Osteoblast (primary cell): ENCODE measurements around the gene MREG. TPM values are rescaled to one million over a fixed set of nuclear protein-coding genes. Genes with fewer than 3 reads are reported as not detected.
A peak's percentile ranks its signal among the peaks of the same experiment; 100 is the strongest.

Experiments
- DNase-seq: peaks from one replicate; pipeline ENCODE4 v3.0.0; 2011; ENCODE audit warnings: low spot score, mixed read lengths; ENCODE audit not compliant: insufficient read length; ENCODE audit errors: missing footprints
- H2AFZ ChIP-seq: 2 replicates; pipeline ENCODE4 v1.6.0; 2011; ENCODE audit warnings: mild to moderate bottlenecking, low read length
- H3K27ac ChIP-seq: 2 replicates; pipeline ENCODE4 v1.5.1; 2011; ENCODE audit warnings: mild to moderate bottlenecking, low read depth, low read length, moderate library complexity
- H3K27me3 ChIP-seq: 2 replicates; pipeline ENCODE4 v1.6.0; 2012; ENCODE audit warnings: mild to moderate bottlenecking, control low read depth, inconsistent platforms, low read length, moderate library complexity; ENCODE audit not compliant: insufficient read depth
- H3K36me3 ChIP-seq: 2 replicates; pipeline ENCODE4 v1.5.1; 2011; ENCODE audit warnings: mild to moderate bottlenecking, low read length, control low read depth, moderate library complexity; ENCODE audit not compliant: insufficient read depth
- H3K4me1 ChIP-seq: 2 replicates; pipeline ENCODE4 v1.5.1; 2011; ENCODE audit warnings: mild to moderate bottlenecking, low read length, control low read depth, moderate library complexity; ENCODE audit not compliant: insufficient read depth
- H3K4me2 ChIP-seq: 2 replicates; pipeline ENCODE4 v1.6.0; 2011; ENCODE audit warnings: mild to moderate bottlenecking, low read length; ENCODE audit not compliant: insufficient read depth
- H3K4me3 ChIP-seq: fragments of 200-600 bp; sonication (generic); 3 replicates; pipeline ENCODE4 v1.5.1; 2012; ENCODE audit warnings: mild to moderate bottlenecking, low read length, inconsistent platforms; ENCODE audit not compliant: insufficient read depth
- H3K79me2 ChIP-seq: 2 replicates; pipeline ENCODE4 v1.6.0; 2012; ENCODE audit warnings: mild to moderate bottlenecking, low read length, control low read depth, inconsistent platforms; ENCODE audit not compliant: insufficient read depth
- H3K9me3 ChIP-seq: 2 replicates; pipeline ENCODE4 v1.5.1; 2011; ENCODE audit warnings: low read depth, low read length, control low read depth
- H4K20me1 ChIP-seq: 2 replicates; pipeline ENCODE4 v1.6.0; 2012; ENCODE audit warnings: mild to moderate bottlenecking, low read length, control low read depth; ENCODE audit not compliant: insufficient read depth
- CTCF ChIP-seq: IDR thresholded peaks from 2 replicates; pipeline ENCODE4 v1.5.1; 2011; ENCODE audit warnings: mild to moderate bottlenecking, low read depth, low read length, moderate library complexity; ENCODE audit errors: extremely low read depth
- total RNA-seq: library from RNA; depleted of rRNA; stranded (reverse); fragments of >200 nt; gene quantifications from 2 replicates; pipeline ENCODE4 v1.2.3, GENCODE V29; 2012

Gene MREG
- 1.1 and 1.8 TPM in 2 replicates for total RNA-seq

- Histone ChIP-seq H3K27ac (no peak within 1 kb of the TSS), H4K20me1 (no peaks in the 10 kb centered on the region), H2AFZ (peak within 1 kb of the TSS; percentile 80), H3K9me3 (no peaks in the 10 kb centered on the region), H3K4me3 (peak within 1 kb of the TSS; percentile 72), H3K79me2 (no peaks in the 10 kb centered on the region), H3K4me2 (peak within 1 kb of the TSS; percentile 92), H3K36me3 (no peaks in the 10 kb centered on the region), H3K4me1 (peaks cover 10% of the 10 kb centered on the region), H3K27me3 (no peaks in the 10 kb centered on the region)
- peak; percentile 55 for TF ChIP-seq CTCF
- peak; percentile 99 for DNase-seq
Observed at GRCh38 chr2:216013080-216013909, at the start of gene MREG. TSS of gene MREG (minus strand) at chr2:216013551. CDS start at chr2:216013327, 224 bp downstream.

GRCh38 chr2:216059233-216059834 is 46.0 kb upstream of the MREG start:
- Histone ChIP-seq H3K9me3 (no peaks in the 10 kb centered on the region), H3K79me2 (no peaks in the 10 kb centered on the region), H3K27me3 (no peaks in the 10 kb centered on the region), H2AFZ (no peak overlapping the region), H3K4me3 (no peak overlapping the region), H3K27ac (no peak overlapping the region), H3K4me2 (no peak overlapping the region), H3K36me3 (no peaks in the 10 kb centered on the region), H4K20me1 (no peaks in the 10 kb centered on the region), H3K4me1 (peaks cover 14% of the 10 kb centered on the region)
- peak; percentile 25 for TF ChIP-seq CTCF
- DNase-seq: no peak

GRCh38 chr2:216057688-216058193 is 44.4 kb upstream of the MREG start:
- DNase-seq: peak; percentile 75
- peak overlapping the region; percentile 20 for H2AFZ ChIP-seq

More at GRCh38 chr2:216057688-216058193, 44.4 kb upstream of the MREG start:
- H3K36me3 ChIP-seq: no peaks in the 10 kb centered on the region
- H4K20me1 ChIP-seq: no peaks in the 10 kb centered on the region
- H3K79me2 ChIP-seq: no peaks in the 10 kb centered on the region
- H3K4me2 ChIP-seq: peak overlapping the region; percentile 74
- no peak for TF ChIP-seq CTCF
- H3K4me1 ChIP-seq: peaks cover 14% of the 10 kb centered on the region
- no peaks in the 10 kb centered on the region for H3K27me3 ChIP-seq
- peak overlapping the region; percentile 40 for H3K4me3 ChIP-seq
- H3K9me3 ChIP-seq: no peaks in the 10 kb centered on the region
- H3K27ac ChIP-seq: no peak overlapping the region
